Keratinocyte (primary cell): ENCODE results near the gene PRKAR1A. TPM values are rescaled to one million over a fixed set of nuclear protein-coding genes. Genes with fewer than 3 reads are reported as not detected.

Experiments used
- DNase-seq: peaks from one replicate; pipeline ENCODE4 v3.0.0-alpha.2; 2011; ENCODE audit warnings: low read depth, missing footprints, low spot score
- FAIRE-seq: peaks from 2 replicates; lab custom pipeline; 2011; peaks lifted over from hg19 to GRCh38; lab: Jason Lieb, UNC
- H2AFZ ChIP-seq: 2 replicates; pipeline ENCODE4 v1.6.0; 2012; ENCODE audit warnings: low read length, control low read depth, inconsistent platforms; ENCODE audit not compliant: control insufficient read depth
- H3K27ac ChIP-seq: 2 replicates; pipeline ENCODE4 v1.5.1; 2011; ENCODE audit warnings: low read length; ENCODE audit not compliant: control insufficient read depth, insufficient read depth
- H3K27me3 ChIP-seq: 3 replicates; pipeline ENCODE4 v1.6.0; 2011; ENCODE audit warnings: low read length; ENCODE audit not compliant: control insufficient read depth, insufficient read depth; ENCODE audit errors: extremely low read depth
- H3K36me3 ChIP-seq, 2 experiments: 2 replicates in 1 of 2; 3 replicates in 1 of 2; pipeline ENCODE4 v1.5.1; 2011; ENCODE audit warnings: low read length in 2 of 2, mild to moderate bottlenecking in 1 of 2; ENCODE audit not compliant: control insufficient read depth in 2 of 2, insufficient read depth in 2 of 2; ENCODE audit errors: extremely low read depth in 1 of 2
- H3K4me1 ChIP-seq: 3 replicates; pipeline ENCODE4 v1.5.1; 2011; ENCODE audit warnings: low read length; ENCODE audit not compliant: control insufficient read depth, insufficient read depth; ENCODE audit errors: extremely low read depth
- H3K4me2 ChIP-seq: 3 replicates; pipeline ENCODE4 v1.6.0; 2011; ENCODE audit warnings: low read depth, low read length; ENCODE audit not compliant: control insufficient read depth, insufficient read depth; ENCODE audit errors: extremely low read depth
- H3K4me3 ChIP-seq, 3 experiments: fragments of 200-600 bp in 1 of 3; sonication (generic) in 1 of 3; 2 replicates in 2 of 3; 3 replicates in 1 of 3; pipeline ENCODE4 v1.5.1; 2011 to 2016; ENCODE audit warnings: low read length in 3 of 3, mild to moderate bottlenecking in 3 of 3, control low read depth in 2 of 3, inconsistent platforms in 1 of 3, low read depth in 1 of 3, mixed read lengths in 1 of 3, mixed run types in 1 of 3, moderate library complexity in 1 of 3; ENCODE audit not compliant: control insufficient read depth in 2 of 3, insufficient read depth in 2 of 3; ENCODE audit errors: extremely low read depth in 1 of 3
- H3K79me2 ChIP-seq: 2 replicates; pipeline ENCODE4 v1.6.0; 2012; ENCODE audit warnings: low read length; ENCODE audit not compliant: control insufficient read depth, insufficient read depth
- H3K9ac ChIP-seq: 3 replicates; pipeline ENCODE4 v1.6.0; 2011; ENCODE audit warnings: low read length; ENCODE audit not compliant: control insufficient read depth, insufficient read depth; ENCODE audit errors: extremely low read depth
- H3K9me1 ChIP-seq: 3 replicates; pipeline ENCODE4 v1.6.0; 2011; ENCODE audit warnings: low read length; ENCODE audit not compliant: control insufficient read depth, insufficient read depth; ENCODE audit errors: extremely low read depth
- H3K9me3 ChIP-seq: 2 replicates; pipeline ENCODE4 v1.5.1; 2012; ENCODE audit warnings: low read depth, low read length; ENCODE audit not compliant: control insufficient read depth
- H4K20me1 ChIP-seq: 3 replicates; pipeline ENCODE4 v1.6.0; 2011; ENCODE audit warnings: low read length; ENCODE audit not compliant: control insufficient read depth, insufficient read depth; ENCODE audit errors: extremely low read depth
- CTCF ChIP-seq, 3 experiments: IDR thresholded peaks in 1 of 3; conservative IDR thresholded peaks in 1 of 3; optimal IDR thresholded peaks in 1 of 3; 2 replicates in 2 of 3; 3 replicates in 1 of 3; pipeline versions ENCODE3 to v1.5.1; 2011; ENCODE audit warnings: low read length in 3 of 3, mild to moderate bottlenecking in 3 of 3, moderate library complexity in 2 of 3, control low read depth in 1 of 3, inconsistent platforms in 1 of 3; ENCODE audit not compliant: insufficient read depth in 2 of 3; ENCODE audit errors: extremely low read depth in 1 of 3
- EZH2 ChIP-seq: IDR thresholded peaks from one replicate; pipeline ENCODE4 v1.6.1; 2012; ENCODE audit warnings: inconsistent platforms, mild to moderate bottlenecking, low read length, moderate library complexity
- dilution Hi-C: fragments of 300-500 bp; cut with MboI; formaldehyde crosslinking; loops from one replicate; pipeline ENCODE4 v1.7.0; 2020; ENCODE audit warnings: low sequenced_read_pairs; ENCODE audit not compliant: extremely low pct_ligation_motif_present
- polyA plus RNA-seq, 5 experiments: library from polyadenylated mRNA; depleted of rRNA in 3 of 5; stranded (reverse) in 3 of 5; stranded (forward) in 1 of 5; unstranded in 1 of 5; fragments of >200 nt; gene quantifications; 1 replicate in 1 of 5; 2 replicates in 3 of 5; 3 replicates in 1 of 5; pipeline versions ENCODE4 v1.2.1 to v1.2.3, GENCODE V29; 2011 to 2012; ENCODE audit warnings: missing spikeins in 2 of 5, low read depth in 1 of 5, low replicate concordance in 1 of 5

PRKAR1A gene
- polyA plus RNA-seq, 1 donor (not counting 4 experiments of a cell fraction or from before 2014, with no cell fraction given) = 212 TPM

DNA sequence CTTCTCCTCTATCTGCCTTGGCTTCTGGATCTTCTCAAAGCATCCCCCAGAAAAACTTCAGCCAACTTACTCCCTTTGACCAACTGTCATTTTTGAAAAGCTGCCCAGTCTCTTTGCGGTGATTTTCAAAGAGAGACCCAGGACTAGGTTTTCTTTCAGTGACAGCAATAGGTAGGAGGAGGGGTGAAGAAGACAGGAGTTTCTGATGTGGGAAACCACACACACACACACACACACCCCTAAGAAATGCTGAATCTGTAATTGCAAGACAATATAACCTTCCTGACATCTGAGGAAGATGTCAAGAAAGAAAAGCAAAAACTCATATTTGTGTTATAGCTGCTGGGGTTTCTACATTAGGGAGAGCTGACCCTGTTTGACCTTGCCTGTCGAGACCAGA, 83.8 kb downstream of the PRKAR1A start:
- Histone ChIP-seq H3K9me3 (no peaks in the 10 kb centered on the region), H3K4me3 (no peak overlapping the region), H4K20me1 (no peaks in the 10 kb centered on the region), H3K27ac (no peak overlapping the region), H3K79me2 (no peaks in the 10 kb centered on the region), H3K4me2 (no peak overlapping the region), H3K36me3 (no peaks in the 10 kb centered on the region), H3K4me1 (no peaks in the 10 kb centered on the region), H3K27me3 (peaks cover 17% of the 10 kb centered on the region), H3K9ac (no peak overlapping the region), H2AFZ (no peak overlapping the region), H3K9me1 (no peaks in the 10 kb centered on the region)
- DNase-seq = no peak
- no peak for TF ChIP-seq CTCF (optimal IDR thresholded peaks at IDR 0.05 in 1 of 3, IDR thresholded peaks at IDR 0.05 in 1 of 3, conservative IDR thresholded peaks at IDR 0.05 in 1 of 3; ENCODE audit: extremely low read depth in 1 of 3, insufficient read depth in 2 of 3, low read length in 3 of 3)
- TF ChIP-seq EZH2 = no peak
- dilution Hi-C loops = no loop called here
- no peak for FAIRE-seq

- dilution Hi-C loops = no loop called here
- TF ChIP-seq EZH2 = no peak
- TF ChIP-seq CTCF (optimal IDR thresholded peaks at IDR 0.05 in 1 of 3, IDR thresholded peaks at IDR 0.05 in 1 of 3, conservative IDR thresholded peaks at IDR 0.05 in 1 of 3; ENCODE audit: extremely low read depth in 1 of 3, insufficient read depth in 2 of 3, low read length in 3 of 3) = no peak
- no peak overlapping the region for H3K9ac ChIP-seq
- no peak overlapping the region for H2AFZ ChIP-seq
- H3K4me3 ChIP-seq = no peak overlapping the region
- H3K36me3 ChIP-seq = no peaks in the 10 kb centered on the region
- no peak overlapping the region for H3K4me2 ChIP-seq
- no peaks in the 10 kb centered on the region for H3K9me3 ChIP-seq
- H4K20me1 ChIP-seq = no peaks in the 10 kb centered on the region
- no peak overlapping the region for H3K27ac ChIP-seq
- peaks cover 19% of the 10 kb centered on the region for H3K27me3 ChIP-seq
- no peak for FAIRE-seq
- H3K4me1 ChIP-seq = peaks cover under 1% of the 10 kb centered on the region
- no peaks in the 10 kb centered on the region for H3K9me1 ChIP-seq
- DNase-seq = no peak
- H3K79me2 ChIP-seq = no peaks in the 10 kb centered on the region
Observed at GRCh38 chr17:68596411-68596945, 84.2 kb downstream of the PRKAR1A start.
